ENCODE measurements around the gene HPSE2. TPM values are rescaled to one million over a fixed set of nuclear protein-coding genes. Genes with fewer than 3 reads are reported as not detected.

HPSE2 gene
- total and polyA plus RNA-seq, 2 of the 13 experiments (the other 11 are each of a cell fraction or from before 2014, with no cell fraction given) = 0.01 TPM; not detected in 1

GRCh38 chr10:99172950-99173349, 62.7 kb downstream of the HPSE2 start:
- DNase-seq (ENCODE audit: low spot score) (no peak), ATAC-seq (no peak; the same call in 2 of the 3 replicates), FAIRE-seq (no peak)
- Histone ChIP-seq H3K9ac (ENCODE audit: insufficient read depth, low read depth, low read length) (no peak overlapping the region), H4K20me1 (ENCODE audit: insufficient read depth, low read length) (no peaks in the 10 kb centered on the region), H3K27ac (ENCODE audit: extremely low read length, insufficient read depth, low read length) (no peak overlapping the region), H3K4me1 (ENCODE audit: insufficient read depth, low read length) (no peaks in the 10 kb centered on the region), H2AFZ (ENCODE audit: low read length) (no peak overlapping the region), H3K4me3 (replicated peaks in 1 of 3; ENCODE audit: insufficient read depth in 1 of 3, low read depth in 2 of 3, low read length in 3 of 3) (no peak overlapping the region), H3K36me3 (replicated peaks in 1 of 2; ENCODE audit: control insufficient read depth in 1 of 2, insufficient read depth in 2 of 2, low read length in 2 of 2) (no peaks in the 10 kb centered on the region), H3K27me3 (ENCODE audit: control insufficient read depth in 1 of 2, insufficient read depth in 2 of 2, low read length in 2 of 2) (no peaks in the 10 kb centered on the region), H3K4me2 (ENCODE audit: low read depth, low read length) (no peak overlapping the region), H3K9me3 (ENCODE audit: low read length) (no peaks in the 10 kb centered on the region), H3K79me2 (ENCODE audit: insufficient read depth, low read length) (no peaks in the 10 kb centered on the region)
- 9% methylated on average over 1 of the region's 1 CpG for WGBS (ENCODE audit: low lambda C conversion rate)
- CTCF ChIA-PET (ENCODE audit: low intra/inter-chr PET ratio, low total read pairs) = interaction anchor here (0.8 kb wide), 1 partner anchor 706 kb away, joined by 3 read pairs; no protein-coding TSS in a partner anchor
- POLR2A ChIA-PET = no interaction called here
- intact Hi-C loops (cut with micrococcal nuclease; ENCODE audit: unreplicated experiment) (loop anchor here (1.0 to 5.0 kb wide), 3 partner anchors 316 to 706 kb away; no protein-coding TSS in a partner anchor), in situ Hi-C loops (cut with HindIII; ENCODE audit: extremely low pct_ligation_motif_present, low pct_unique_long_range_greater_than_20kb) (no loop called here)
- TF ChIP-seq ATF4 (CRISPR knock-in tag; IDR thresholded peaks at IDR 0.05) (no peak), U2AF1 (optimal IDR thresholded peaks at IDR 0.05; ENCODE audit: low read depth, low read length) (no peak), ZNF446 (CRISPR knock-in tag; IDR thresholded peaks at IDR 0.05) (no peak), CERS6 (CRISPR knock-in tag; IDR thresholded peaks at IDR 0.05) (no peak), MTERF4 (CRISPR knock-in tag; IDR thresholded peaks at IDR 0.05) (no peak), DBP (CRISPR knock-in tag; IDR thresholded peaks at IDR 0.05; ENCODE audit: not compliant biosample characterization) (no peak), TBX3 (IDR thresholded peaks at IDR 0.05; ENCODE audit: borderline replicate concordance) (no peak), KMT2B (CRISPR knock-in tag; IDR thresholded peaks at IDR 0.05) (no peak), ZNF549 (CRISPR knock-in tag; IDR thresholded peaks at IDR 0.05) (no peak), ZNF275 (CRISPR knock-in tag; IDR thresholded peaks at IDR 0.05; ENCODE audit: borderline replicate concordance) (no peak), ZNF614 (CRISPR knock-in tag; IDR thresholded peaks at IDR 0.05; ENCODE audit: borderline replicate concordance) (no peak), NFKB2 (CRISPR knock-in tag; IDR thresholded peaks at IDR 0.05; ENCODE audit: borderline replicate concordance) (no peak)
- no TSS peak for BruUV-seq (replicated peaks)
